ENCODE results near the gene CIDEC.

DNA sequence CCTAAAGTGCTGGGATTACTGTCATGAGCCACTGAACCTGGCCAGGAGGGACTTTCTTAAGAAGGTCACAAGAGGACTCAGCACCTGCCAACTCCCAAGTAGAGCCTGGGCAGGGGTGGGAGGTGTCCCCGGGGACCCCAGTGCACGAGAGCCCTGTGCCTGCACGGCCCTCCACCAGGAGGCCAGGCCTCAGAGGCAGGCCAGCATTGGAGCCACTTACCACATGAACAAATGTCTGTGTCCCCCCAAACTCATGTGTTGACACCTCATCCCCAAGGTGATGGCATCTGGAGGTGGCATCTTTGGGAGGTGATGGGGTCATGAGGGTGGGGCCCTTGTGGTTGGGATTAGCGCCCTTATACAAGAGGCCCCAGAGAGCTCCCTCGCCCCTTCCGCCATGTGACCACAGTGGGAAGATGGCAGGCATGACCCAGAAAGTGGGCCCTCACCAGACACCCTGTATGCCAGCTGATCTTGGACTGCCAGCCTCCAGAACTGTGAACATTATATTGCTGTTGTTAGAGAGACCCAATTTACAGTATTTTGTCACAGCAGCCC lies 33.0 kb downstream of the CIDEC start:
- TF ChIP-seq, protein P1, sequence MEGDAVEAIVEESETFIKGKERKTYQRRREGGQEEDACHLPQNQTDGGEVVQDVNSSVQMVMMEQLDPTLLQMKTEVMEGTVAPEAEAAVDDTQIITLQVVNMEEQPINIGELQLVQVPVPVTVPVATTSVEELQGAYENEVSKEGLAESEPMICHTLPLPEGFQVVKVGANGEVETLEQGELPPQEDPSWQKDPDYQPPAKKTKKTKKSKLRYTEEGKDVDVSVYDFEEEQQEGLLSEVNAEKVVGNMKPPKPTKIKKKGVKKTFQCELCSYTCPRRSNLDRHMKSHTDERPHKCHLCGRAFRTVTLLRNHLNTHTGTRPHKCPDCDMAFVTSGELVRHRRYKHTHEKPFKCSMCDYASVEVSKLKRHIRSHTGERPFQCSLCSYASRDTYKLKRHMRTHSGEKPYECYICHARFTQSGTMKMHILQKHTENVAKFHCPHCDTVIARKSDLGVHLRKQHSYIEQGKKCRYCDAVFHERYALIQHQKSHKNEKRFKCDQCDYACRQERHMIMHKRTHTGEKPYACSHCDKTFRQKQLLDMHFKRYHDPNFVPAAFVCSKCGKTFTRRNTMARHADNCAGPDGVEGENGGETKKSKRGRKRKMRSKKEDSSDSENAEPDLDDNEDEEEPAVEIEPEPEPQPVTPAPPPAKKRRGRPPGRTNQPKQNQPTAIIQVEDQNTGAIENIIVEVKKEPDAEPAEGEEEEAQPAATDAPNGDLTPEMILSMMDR (IDR thresholded peaks at IDR 0.05; ENCODE audit: low read depth, low read length, missing input control) = no peak
- TF ChIP-seq HNF4A (conservative IDR thresholded peaks at IDR 0.05) = no peak
- TF ChIP-seq JUND (IDR thresholded peaks at IDR 0.05) = no peak
- no peak for TF ChIP-seq GABPA (IDR thresholded peaks at IDR 0.05 in 1 of 2, conservative IDR thresholded peaks at IDR 0.05 in 1 of 2)
- TF ChIP-seq, protein P2, sequence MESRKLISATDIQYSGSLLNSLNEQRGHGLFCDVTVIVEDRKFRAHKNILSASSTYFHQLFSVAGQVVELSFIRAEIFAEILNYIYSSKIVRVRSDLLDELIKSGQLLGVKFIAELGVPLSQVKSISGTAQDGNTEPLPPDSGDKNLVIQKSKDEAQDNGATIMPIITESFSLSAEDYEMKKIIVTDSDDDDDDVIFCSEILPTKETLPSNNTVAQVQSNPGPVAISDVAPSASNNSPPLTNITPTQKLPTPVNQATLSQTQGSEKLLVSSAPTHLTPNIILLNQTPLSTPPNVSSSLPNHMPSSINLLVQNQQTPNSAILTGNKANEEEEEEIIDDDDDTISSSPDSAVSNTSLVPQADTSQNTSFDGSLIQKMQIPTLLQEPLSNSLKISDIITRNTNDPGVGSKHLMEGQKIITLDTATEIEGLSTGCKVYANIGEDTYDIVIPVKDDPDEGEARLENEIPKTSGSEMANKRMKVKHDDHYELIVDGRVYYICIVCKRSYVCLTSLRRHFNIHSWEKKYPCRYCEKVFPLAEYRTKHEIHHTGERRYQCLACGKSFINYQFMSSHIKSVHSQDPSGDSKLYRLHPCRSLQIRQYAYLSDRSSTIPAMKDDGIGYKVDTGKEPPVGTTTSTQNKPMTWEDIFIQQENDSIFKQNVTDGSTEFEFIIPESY (IDR thresholded peaks at IDR 0.05) = no peak
- TF ChIP-seq RAD21 (IDR thresholded peaks at IDR 0.05) = no peak
- no peak for TF ChIP-seq YY1 (IDR thresholded peaks at IDR 0.05)
- no peak for TF ChIP-seq SP1 (IDR thresholded peaks at IDR 0.05)

Data from liver (tissue), 3 donors.